Epithelial cell of prostate (primary cell): ENCODE results near the gene SPIRE2.
"Not testable (repeated sequence)": the region's sequence is repeated elsewhere in the genome, so short reads cannot be mapped to it uniquely, and the experiment has no call there.

Experiments
- DNase-seq: peaks from one replicate; pipeline ENCODE4 v3.0.0-alpha.2; 2011; ENCODE audit warnings: low read depth, low spot score
- H3K27ac ChIP-seq: fragments of 450-650 bp; 2 replicates; pipeline ENCODE4 v1.5.1; 2017; ENCODE audit warnings: mild to moderate bottlenecking

The SPIRE2 gene

DNA sequence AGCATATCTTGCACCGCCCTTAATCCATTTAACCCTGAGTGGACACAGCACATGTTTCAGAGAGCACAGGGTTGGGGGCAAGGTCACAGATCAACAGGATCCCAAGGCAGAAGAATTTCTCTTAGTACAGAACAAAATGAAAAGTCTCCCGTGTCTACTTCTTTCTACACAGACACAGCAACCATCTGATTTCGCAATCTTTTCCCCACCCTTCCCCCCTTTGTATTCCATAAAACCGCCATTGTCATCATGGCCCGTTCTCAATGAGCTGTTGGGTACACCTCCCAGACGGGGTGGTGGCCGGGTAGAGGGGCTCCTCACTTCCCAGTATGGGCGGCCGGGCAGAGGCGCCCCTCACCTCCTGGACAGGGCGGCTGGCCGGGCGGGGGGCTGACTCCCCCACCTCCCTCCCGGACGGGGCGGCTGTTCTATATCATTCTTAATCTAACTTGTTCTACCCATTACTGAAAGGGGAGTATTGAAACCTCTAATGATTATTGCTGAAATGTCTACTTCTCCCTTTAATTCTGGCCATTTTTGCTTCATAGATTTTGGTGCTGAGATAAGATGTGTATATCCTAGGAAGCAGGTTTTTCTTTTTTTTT, 21.6 kb upstream of the SPIRE2 start:
- not testable (repeated sequence) for H3K27ac ChIP-seq, DNase-seq

- DNase-seq: no peak
- H3K27ac ChIP-seq: no peak overlapping the region
Measured at GRCh38 chr16:89808475-89808874, 19.8 kb upstream of the SPIRE2 start.

DNA sequence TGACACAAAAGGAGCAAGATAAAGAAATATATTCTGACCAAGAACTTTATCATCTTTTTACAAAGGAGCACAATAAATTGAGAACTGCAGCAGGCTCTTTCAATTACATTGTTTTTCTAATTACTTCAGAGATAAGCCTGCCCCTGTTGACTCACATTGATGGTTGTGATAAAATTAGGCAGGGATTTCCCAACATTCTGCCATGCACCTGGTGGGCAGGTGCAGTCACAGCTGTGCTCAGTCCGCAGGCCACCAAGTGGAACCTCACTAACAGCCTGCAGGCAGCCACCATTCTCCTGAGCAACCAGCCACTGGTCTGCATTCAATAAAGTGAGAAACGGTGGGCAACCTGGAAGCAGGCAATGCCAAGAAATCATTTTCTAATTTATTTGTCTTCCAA, 17.0 kb upstream of the SPIRE2 start:
- no peak overlapping the region for H3K27ac ChIP-seq
- no peak for DNase-seq

- DNase-seq: no peak
- H3K27ac ChIP-seq: no peak overlapping the region
Measured at GRCh38 chr16:89815639-89816348, 12.5 kb upstream of the SPIRE2 start.

GRCh38 chr16:89818851-89819403, 9.3 kb upstream of the SPIRE2 start:
- not testable (repeated sequence) for H3K27ac ChIP-seq, DNase-seq

GRCh38 chr16:89819448-89819847, 8.8 kb upstream of the SPIRE2 start:
- not testable (repeated sequence) for H3K27ac ChIP-seq

GRCh38 chr16:89821438-89822187, 6.7 kb upstream of the SPIRE2 start:
- DNase-seq: no peak
- H3K27ac ChIP-seq: no peak overlapping the region

More at GRCh38 chr16:89819448-89819847, 8.8 kb upstream of the SPIRE2 start:
- DNase-seq: not testable (repeated sequence)

DNA sequence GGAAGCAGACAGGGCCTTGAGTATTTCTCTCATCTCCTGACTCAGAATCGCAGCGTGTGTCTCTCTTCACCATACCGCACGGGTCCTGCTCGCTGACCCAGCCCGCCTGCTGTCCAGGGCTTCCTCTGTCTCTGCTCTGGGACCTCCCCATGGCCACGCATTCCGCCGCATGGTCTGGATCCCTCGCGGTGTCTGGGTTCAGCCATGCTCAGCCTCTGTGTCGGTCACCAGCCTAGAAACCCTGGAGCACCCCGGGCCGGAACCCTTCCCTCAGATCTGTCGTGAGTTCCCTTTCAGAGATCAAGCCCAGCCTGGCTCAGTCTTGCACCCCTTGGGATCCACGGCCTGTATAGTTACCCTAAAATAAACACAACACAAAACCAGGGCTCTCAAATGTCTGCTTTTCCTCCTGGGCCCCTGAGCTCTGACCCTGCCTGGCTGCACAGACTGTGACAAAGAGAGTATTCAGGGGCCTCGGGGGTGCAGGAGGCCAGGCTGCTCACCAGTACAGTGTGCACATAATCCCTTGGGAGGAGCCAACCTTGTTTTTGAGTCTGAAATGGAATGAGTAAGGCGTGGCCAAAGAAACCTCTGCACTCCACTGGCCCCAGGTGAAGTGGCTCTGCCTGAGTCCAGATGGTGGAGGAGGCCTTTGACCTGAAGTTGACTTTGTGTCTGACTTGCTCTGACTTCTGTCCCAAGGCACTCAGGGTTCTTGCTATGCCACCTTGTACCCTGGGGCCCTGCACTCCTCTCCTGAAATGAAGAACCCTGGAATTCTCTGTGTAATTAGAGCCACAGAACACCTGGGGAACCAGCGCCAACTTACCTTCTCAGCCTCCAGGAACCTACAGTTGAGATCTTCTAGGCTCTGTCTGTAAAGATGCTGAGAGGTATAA, 5.8 kb upstream of the SPIRE2 start:
- no peak for DNase-seq
- H3K27ac ChIP-seq: no peak overlapping the region

DNA sequence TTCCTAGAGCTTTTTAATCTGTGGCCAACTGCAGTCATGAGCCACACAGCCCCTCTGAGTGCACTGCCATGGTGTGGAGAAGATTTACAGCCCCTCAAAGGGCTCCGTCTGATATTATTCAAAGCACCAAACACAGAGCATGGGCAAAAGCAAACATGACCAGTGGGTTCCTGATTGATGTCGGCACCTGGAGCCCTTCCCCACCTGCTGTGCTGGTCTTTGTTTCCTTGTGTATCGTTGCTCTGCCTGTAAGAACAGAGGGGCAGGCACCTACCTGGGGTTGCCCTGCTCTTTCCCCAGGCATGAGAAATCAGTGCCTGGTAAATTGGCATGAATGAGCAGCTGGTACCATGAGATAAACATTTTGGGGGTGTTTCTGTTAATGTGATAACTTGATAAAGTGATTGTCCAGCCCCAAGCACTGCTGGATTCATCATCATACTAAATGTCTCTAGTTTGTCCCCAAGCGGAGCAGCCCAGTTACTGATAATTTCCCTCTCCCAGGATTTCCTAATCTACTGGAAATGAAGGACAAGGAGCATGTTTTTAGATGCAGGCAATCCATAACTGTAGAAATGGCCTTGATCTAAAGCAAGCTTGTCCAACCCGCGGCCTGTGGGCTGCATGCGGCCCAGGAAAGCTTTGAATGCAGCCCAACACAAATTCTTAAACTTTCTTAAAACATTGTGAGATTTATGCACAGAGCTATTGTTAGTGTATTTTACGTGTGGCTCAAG, 5.0 kb upstream of the SPIRE2 start:
- DNase-seq: no peak
- no peak overlapping the region for H3K27ac ChIP-seq

DNA sequence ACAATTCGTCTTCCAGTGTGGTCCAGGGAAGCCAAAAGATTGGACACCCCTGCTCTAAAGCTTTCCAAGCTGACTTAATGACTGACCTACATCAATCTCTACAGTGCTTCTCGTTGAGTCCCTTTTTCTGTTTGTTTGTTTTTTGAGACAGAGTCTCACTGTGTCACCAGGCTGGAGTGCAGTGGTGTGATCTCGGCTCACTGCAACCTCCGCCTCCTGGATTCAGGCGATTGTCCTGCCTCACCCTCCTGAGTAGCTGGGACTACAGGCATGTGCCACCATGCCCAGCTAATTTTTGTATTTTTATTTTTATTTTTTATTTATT, 4.5 kb upstream of the SPIRE2 start:
- H3K27ac ChIP-seq, DNase-seq: not testable (repeated sequence)

DNA sequence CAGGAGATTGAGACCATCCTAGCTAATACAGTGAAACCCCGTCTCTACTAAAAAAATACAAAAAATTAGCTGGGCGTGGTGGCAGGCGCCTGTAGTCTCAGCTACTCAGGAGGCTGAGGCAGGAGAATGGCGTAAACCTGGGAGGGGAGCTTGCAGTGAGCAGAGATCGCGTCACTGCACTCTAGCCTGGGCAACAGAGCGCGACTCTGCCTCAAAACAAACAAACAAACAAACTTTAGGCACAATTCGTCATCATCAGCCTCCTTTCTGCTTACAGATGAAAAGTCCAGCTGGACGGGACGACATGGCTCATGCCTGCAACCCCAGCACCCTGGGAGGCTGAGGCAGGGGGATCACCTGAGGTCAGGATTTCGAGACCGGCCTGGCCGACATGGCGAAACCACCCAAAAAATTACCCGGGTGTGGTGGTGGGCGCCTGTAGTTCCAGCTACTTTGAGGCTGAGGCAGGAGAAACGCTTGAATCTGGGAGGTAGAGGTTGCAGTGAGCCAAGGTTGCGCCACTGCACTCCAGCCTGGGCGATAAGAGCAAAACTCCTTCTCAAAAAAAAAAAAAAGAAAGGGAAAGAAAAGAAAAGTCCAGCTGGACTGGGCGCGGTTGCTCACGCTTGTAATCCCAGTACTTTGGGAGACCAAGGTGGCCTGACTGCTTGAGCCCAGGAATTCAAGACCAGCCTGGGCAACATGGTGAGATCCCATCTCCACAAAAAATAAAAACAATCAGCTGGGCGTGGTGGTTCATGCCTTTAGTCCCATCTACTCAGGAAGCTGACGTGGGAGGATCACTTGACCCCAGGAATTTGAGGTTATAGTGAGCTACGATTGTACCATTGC, 1.5 kb upstream of the SPIRE2 start:
- H3K27ac ChIP-seq: no peak overlapping the region
- DNase-seq: no peak

GRCh38 chr16:89827383-89828198, 684 bp upstream of the SPIRE2 start:
- no peak for DNase-seq
- H3K27ac ChIP-seq: no peak overlapping the region

DNA sequence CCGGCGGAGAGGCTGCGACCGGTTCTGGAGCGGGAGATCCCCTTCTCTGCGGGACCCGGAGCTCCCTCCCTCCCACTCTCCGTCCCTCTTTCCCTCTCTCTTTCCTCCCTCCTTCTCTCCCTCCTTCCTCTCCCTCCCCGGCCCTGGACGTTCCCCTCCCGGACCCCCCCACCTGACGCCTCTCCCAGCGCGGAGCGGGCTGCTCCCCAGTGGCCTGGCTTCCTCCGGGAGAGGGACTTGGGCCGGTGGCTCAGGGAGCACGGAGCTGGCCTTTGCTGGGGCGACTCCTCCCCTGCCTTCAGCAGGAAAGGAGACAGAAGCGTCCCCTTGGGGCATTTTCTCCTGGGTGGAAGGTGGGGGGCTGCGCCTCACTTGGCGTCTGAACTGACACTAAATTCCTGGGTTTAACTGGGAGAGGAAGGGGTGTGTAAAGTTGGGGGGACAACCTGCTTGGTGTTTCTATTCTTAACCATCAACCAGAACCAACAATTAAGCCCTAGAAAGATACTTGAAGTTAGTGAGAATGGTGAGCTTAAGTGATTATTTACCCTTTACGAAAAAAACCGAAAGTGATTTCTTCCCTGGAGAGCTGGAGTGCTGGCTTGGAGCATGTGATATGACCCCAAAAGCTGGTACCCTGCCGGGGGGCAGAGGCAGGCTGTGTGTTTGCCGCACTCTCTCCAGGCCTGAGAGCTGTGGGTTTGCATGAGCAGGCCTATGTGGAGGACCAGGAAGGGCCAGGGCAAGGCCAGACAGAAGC, 775 bp downstream of the SPIRE2 start:
- DNase-seq: no peak
- H3K27ac ChIP-seq: no peak overlapping the region

- no peak for DNase-seq
- H3K27ac ChIP-seq: no peak overlapping the region
Measured at GRCh38 chr16:89829630-89830437, 1.6 kb downstream of the SPIRE2 start.

GRCh38 chr16:89831810-89832328, 3.6 kb downstream of the SPIRE2 start:
- no peak for DNase-seq
- H3K27ac ChIP-seq: no peak overlapping the region
